Breast epithelium (tissue), 3 donors: ENCODE measurements around the gene BHLHA9.

Experiments
- POLR2A ChIP-seq: fragments of 450-650 bp; IDR thresholded peaks from one replicate; pipeline ENCODE4 v1.6.1; 2016; ENCODE audit warnings: antibody characterized with exemption, mild to moderate bottlenecking, moderate library complexity
- POLR2AphosphoS5 ChIP-seq, 3 donors: sonication (generic); formaldehyde crosslinking; IDR thresholded peaks; one replicate each; pipeline ENCODE4 v1.6.1; 2017; ENCODE audit warnings: antibody characterized with exemption in 3 of 3
- TF ChIP-seq, protein P1 (sequence below), 3 donors: fragments of 450-650 bp; IDR thresholded peaks; one replicate each; pipeline ENCODE4 v1.5.1; 2016 to 2017; ENCODE audit warnings: antibody characterized with exemption in 3 of 3, mild to moderate bottlenecking in 3 of 3, moderate library complexity in 3 of 3

DNA sequence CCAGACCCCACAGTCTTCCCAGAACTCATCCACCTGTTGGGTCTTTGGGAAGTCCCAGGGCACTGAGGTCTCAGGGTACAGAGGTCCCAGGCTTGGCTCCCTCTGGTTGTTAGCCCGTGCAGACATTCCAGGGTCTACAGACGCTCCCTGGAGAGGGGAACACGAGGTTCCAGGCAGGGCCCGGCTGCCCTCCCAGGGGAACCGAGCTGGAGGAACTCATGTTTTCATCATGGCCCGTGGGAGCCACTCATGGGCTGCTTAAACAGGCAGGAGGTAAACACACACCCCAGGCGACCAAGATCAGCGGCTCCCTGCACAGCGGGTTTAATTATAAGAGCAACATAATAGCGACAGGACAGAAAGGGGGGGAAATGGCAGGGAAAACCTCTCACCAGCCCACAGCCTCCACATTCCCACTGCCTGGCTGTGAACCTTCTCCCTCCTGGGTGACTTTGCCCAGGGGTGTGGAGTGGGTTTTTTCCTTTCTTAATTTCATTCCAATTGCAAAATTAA, 45.7 kb downstream of the BHLHA9 start:
- TF ChIP-seq POLR2A (no peak), POLR2AphosphoS5 (IDR thresholded peaks at IDR 0.05) (no peak)
- TF ChIP-seq, protein P1, sequence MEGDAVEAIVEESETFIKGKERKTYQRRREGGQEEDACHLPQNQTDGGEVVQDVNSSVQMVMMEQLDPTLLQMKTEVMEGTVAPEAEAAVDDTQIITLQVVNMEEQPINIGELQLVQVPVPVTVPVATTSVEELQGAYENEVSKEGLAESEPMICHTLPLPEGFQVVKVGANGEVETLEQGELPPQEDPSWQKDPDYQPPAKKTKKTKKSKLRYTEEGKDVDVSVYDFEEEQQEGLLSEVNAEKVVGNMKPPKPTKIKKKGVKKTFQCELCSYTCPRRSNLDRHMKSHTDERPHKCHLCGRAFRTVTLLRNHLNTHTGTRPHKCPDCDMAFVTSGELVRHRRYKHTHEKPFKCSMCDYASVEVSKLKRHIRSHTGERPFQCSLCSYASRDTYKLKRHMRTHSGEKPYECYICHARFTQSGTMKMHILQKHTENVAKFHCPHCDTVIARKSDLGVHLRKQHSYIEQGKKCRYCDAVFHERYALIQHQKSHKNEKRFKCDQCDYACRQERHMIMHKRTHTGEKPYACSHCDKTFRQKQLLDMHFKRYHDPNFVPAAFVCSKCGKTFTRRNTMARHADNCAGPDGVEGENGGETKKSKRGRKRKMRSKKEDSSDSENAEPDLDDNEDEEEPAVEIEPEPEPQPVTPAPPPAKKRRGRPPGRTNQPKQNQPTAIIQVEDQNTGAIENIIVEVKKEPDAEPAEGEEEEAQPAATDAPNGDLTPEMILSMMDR (IDR thresholded peaks at IDR 0.05) = no peak
